GM12892 (cell line): ENCODE measurements around the gene FAAP24.
"Not testable (repeated sequence)": the region's sequence is repeated elsewhere in the genome, so short reads cannot be mapped to it uniquely, and the experiment has no call there.

Source experiments
- DNase-seq: peaks from one replicate; pipeline ENCODE4 v3.0.0; 2011; ENCODE audit not compliant: insufficient read length
- FAIRE-seq: peaks from 2 replicates; lab custom pipeline; 2011; peaks lifted over from hg19 to GRCh38; lab: Jason Lieb, UNC
- POLR2A ChIP-seq: IDR thresholded peaks from 2 replicates; pipeline ENCODE4 v1.6.1; 2011; ENCODE audit warnings: low read depth, low read length, control low read depth
- POLR2AphosphoS5 ChIP-seq: IDR thresholded peaks from 2 replicates; pipeline ENCODE4 v1.6.1; 2011; ENCODE audit warnings: low read depth, low read length, control low read depth
- TAF1 ChIP-seq: IDR thresholded peaks from 2 replicates; pipeline ENCODE4 v1.6.1; 2011; ENCODE audit warnings: low read depth, mild to moderate bottlenecking, control low read depth, low read length, borderline replicate concordance

The FAAP24 gene

GRCh38 chr19:32976223-32976805 is 4.3 kb downstream of the FAAP24 start:
- DNase-seq (peak; percentile 38), FAIRE-seq (no peak)

DNA sequence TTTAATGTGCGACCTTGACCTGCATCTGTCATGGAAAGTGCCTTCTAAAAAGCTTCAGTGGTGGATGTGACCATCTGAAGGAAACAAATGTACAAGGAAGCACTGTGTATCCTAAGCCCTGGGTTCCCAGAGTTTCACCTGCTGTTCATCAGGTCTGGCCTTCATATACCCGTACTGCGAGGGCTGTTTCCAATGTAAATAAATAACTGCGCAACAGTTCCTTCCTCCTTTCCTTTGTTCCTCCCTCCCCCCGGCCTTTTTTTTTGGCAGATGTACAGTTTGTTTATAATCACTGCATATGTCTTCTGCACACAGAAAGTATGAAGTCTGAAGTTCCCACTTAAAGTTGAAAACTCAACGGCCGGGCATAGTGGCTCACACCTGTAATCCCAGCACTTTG is 5.2 kb downstream of the FAAP24 start:
- TF ChIP-seq POLR2AphosphoS5 = no peak
- no peak for TF ChIP-seq POLR2A
- no peak for TF ChIP-seq TAF1
- DNase-seq (no peak), FAIRE-seq (no peak)

More at GRCh38 chr19:32976223-32976805, 4.3 kb downstream of the FAAP24 start:
- no peak for TF ChIP-seq POLR2A
- no peak for TF ChIP-seq POLR2AphosphoS5
- TF ChIP-seq TAF1 = no peak

GRCh38 chr19:32977813-32978212 is 5.8 kb downstream of the FAAP24 start:
- not testable (repeated sequence) for FAIRE-seq, DNase-seq

GRCh38 chr19:32979807-32980206 is 7.8 kb downstream of the FAAP24 start:
- FAIRE-seq, DNase-seq: not testable (repeated sequence)

- FAIRE-seq = not testable (repeated sequence)
These were observed 10.4 kb downstream of the FAAP24 start for GRCh38 chr19:32982488-32982887.

GRCh38 chr19:32988254-32988653 is 16.2 kb downstream of the FAAP24 start:
- DNase-seq, FAIRE-seq: not testable (repeated sequence)

More at GRCh38 chr19:32982488-32982887, 10.4 kb downstream of the FAAP24 start:
- not testable (repeated sequence) for DNase-seq

DNA sequence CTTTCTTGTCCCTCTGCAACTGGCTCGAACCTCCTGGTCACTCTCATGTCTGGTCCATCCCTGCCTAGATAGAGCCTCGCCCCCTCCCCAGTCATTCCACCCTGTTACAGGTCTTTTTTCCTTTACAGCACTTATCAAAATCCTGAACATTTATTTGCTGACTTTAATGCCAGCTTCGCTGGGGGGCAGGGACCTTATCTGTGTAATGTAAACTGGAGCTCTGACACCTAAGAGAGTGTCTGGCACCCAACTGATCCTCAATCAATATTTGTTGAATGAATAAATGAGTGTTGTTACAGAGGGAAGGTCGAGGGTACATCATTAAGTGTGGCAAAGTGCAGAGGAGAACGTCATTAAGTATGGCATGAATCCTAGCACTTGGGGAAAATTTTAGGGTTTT is 16.7 kb downstream of the FAAP24 start:
- FAIRE-seq (no peak), DNase-seq (no peak)
- no peak for TF ChIP-seq POLR2A

GRCh38 chr19:32995966-32996365 is 23.9 kb downstream of the FAAP24 start:
- FAIRE-seq, DNase-seq: not testable (repeated sequence)

DNA sequence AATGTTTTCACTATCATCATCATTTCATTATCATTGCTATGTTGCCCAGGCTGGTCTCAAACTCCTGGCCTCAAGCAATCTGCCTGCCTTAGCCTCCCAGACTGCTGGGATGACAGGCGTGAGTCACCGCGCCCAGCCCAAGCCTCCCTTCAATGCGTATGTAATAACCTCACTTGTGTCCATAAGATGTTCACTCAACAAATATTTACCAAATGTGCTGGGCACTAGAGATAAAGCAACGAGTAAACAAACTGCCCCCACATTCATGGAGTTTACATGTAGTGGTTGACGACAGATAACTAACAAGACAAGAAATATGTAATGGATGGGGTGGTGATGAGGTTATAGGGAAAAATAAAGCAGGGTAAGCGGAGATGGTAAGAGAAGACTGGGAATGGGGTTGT is 25.0 kb downstream of the FAAP24 start:
- not testable (repeated sequence) for FAIRE-seq

GRCh38 chr19:32997716-32998355 is 25.8 kb downstream of the FAAP24 start:
- DNase-seq = no peak
- no peak for FAIRE-seq
- TF ChIP-seq TAF1 = no peak
- TF ChIP-seq POLR2AphosphoS5 = no peak
- TF ChIP-seq POLR2A = no peak

More for the DNA sequence above, 25.0 kb downstream of the FAAP24 start:
- DNase-seq = not testable (repeated sequence)

DNA sequence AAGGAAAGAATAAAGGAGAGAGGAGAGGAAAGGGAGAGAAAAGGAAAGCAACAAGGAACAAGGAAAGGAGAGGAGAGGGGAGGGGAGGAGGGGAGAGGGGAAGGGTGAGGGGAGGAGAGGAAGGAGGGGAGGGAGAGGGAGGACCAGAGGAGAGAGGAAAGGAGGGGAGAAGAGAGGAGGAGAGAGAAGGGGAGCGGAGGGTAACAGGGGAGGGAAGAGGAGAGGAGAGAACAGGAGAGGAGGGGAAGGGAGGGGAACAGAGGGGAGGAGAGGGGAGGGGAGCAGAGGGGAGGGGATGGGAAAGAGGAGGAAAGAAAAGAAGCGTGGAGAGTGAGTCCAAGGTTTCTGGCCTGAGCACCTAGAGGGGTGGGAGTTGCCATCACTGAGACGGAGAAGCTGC is 26.7 kb downstream of the FAAP24 start:
- no peak for FAIRE-seq

GRCh38 chr19:33000510-33000909 is 28.5 kb downstream of the FAAP24 start:
- DNase-seq (no peak), FAIRE-seq (no peak)
- TF ChIP-seq POLR2A = no peak

More for the DNA sequence above, 26.7 kb downstream of the FAAP24 start:
- DNase-seq = no peak
- TF ChIP-seq POLR2AphosphoS5 (no peak), TAF1 (no peak), POLR2A (no peak)

DNA sequence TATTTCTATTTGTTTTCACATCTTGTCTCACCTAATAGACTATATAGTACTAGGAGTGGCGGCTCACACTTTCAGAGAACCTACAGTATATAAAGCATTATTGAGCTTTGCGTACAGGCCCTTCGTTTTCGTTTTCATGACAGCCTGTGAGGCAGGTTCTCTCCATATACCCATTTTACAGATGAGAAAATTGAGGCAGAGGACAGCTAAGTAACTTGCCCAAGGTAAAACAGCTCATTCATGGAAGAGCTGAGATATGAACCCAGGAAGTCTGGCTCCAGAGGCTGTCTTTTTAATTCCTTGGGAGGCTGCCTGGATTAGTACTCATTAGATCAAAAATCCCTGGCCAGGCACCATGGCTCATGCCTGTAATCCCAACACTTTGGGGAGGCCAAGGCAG is 28.9 kb downstream of the FAAP24 start:
- DNase-seq (no peak), FAIRE-seq (no peak)
- no peak for TF ChIP-seq POLR2A

GRCh38 chr19:33002126-33002865 is 30.3 kb downstream of the FAAP24 start:
- DNase-seq = not testable (repeated sequence)

GRCh38 chr19:33003424-33004024 is 31.5 kb downstream of the FAAP24 start:
- DNase-seq, FAIRE-seq: not testable (repeated sequence)

More at GRCh38 chr19:33002126-33002865, 30.3 kb downstream of the FAAP24 start:
- FAIRE-seq = not testable (repeated sequence)
